Endodermal cell (in vitro differentiated cells): ENCODE measurements around the gene TFR2. TPM values are rescaled to one million over a fixed set of nuclear protein-coding genes. Genes with fewer than 3 reads are reported as not detected.

ENCODE experiments used
- DNase-seq: peaks from one replicate; pipeline ENCODE4 v3.0.0-alpha.2; 2017
- H3K27ac ChIP-seq: 2 replicates; pipeline ENCODE4 v1.5.1; 2013; ENCODE audit warnings: mild to moderate bottlenecking, low read depth, low read length, moderate library complexity
- H3K27me3 ChIP-seq: 2 replicates; pipeline ENCODE4 v1.6.1; 2013; ENCODE audit warnings: mild to moderate bottlenecking, low read length, moderate library complexity; ENCODE audit not compliant: insufficient read depth, control insufficient read depth, poor library complexity, severe bottlenecking
- H3K36me3 ChIP-seq: 2 replicates; pipeline ENCODE4 v1.7.0; 2013; ENCODE audit warnings: mild to moderate bottlenecking, low read length, moderate library complexity; ENCODE audit not compliant: control insufficient read depth, insufficient read depth
- H3K4me1 ChIP-seq: one replicate; pipeline ENCODE4 v1.7.0; 2013; ENCODE audit warnings: low read length; ENCODE audit not compliant: control insufficient read depth, insufficient read depth
- H3K4me3 ChIP-seq: 2 replicates; pipeline ENCODE4 v1.5.1; 2013; ENCODE audit warnings: mild to moderate bottlenecking, low read length, moderate library complexity
- H3K9ac ChIP-seq: 2 replicates; pipeline ENCODE4 v1.6.1; 2013; ENCODE audit warnings: mild to moderate bottlenecking, low read length, moderate library complexity; ENCODE audit not compliant: poor library complexity, severe bottlenecking; ENCODE audit errors: extremely low read depth
- H3K9me3 ChIP-seq: 2 replicates; pipeline ENCODE4 v1.6.1; 2013; ENCODE audit warnings: mild to moderate bottlenecking, low read length, moderate library complexity; ENCODE audit not compliant: control insufficient read depth
- H3K27ac Mint-ChIP-seq: 2 replicates; pipeline ENCODE4 v1.8.0; 2020; ENCODE audit warnings: mixed read lengths
- H3K27me3 Mint-ChIP-seq: 2 replicates; pipeline ENCODE4 v1.8.0; 2021; ENCODE audit warnings: mild to moderate bottlenecking, mixed read lengths; ENCODE audit not compliant: insufficient read depth
- H3K36me3 Mint-ChIP-seq: 2 replicates; pipeline ENCODE4 v1.8.0; 2020; ENCODE audit warnings: low read depth, mixed read lengths
- H3K4me1 Mint-ChIP-seq: 2 replicates; pipeline ENCODE4 v1.8.0; 2020; ENCODE audit warnings: mixed read lengths
- H3K4me3 Mint-ChIP-seq: 2 replicates; pipeline ENCODE4 v1.8.0; 2020; ENCODE audit warnings: mild to moderate bottlenecking, moderate library complexity, mixed read lengths
- H3K9me3 Mint-ChIP-seq: 2 replicates; pipeline ENCODE4 v1.8.0; 2020; ENCODE audit warnings: mild to moderate bottlenecking, mixed read lengths
- CTCF ChIP-seq: fragments of 200-600 bp; sonication (generic); conservative IDR thresholded peaks from 2 replicates; pipeline ENCODE4 v1.5.0; 2021; ENCODE audit warnings: antibody characterized with exemption, mild to moderate bottlenecking
- WGBS, 2 experiments: methylation state at CpG; one replicate each; pipeline versions ENCODE4 v1.1.5 to v1.1.7; 2013; ENCODE audit warnings: missing lambda C conversion rate in 2 of 2, mixed read lengths in 1 of 2; ENCODE audit not compliant: insufficient coverage in 1 of 2, insufficient read length in 1 of 2; 5-methylcytosine and 5-hydroxymethylcytosine counted together
- total RNA-seq, 2 donors: library from RNA; stranded (reverse); fragmentation: NEBNext Ultra II Directional in 1 of 2; extraction: Animal tissue kit (Norgen Biotek cat#: 25700) in 1 of 2; gene quantifications; 2 replicates in 1 of 2; 3 replicates in 1 of 2; pipeline ENCODE4 v1.2.1, GENCODE V29; 2021

TFR2 gene
- total RNA-seq, 2 donors from 2014 or later = 1.4 to 2.1 TPM

GRCh38 chr7:100629117-100629716 lies 12.1 kb downstream of the TFR2 start:
- peaks cover 38% of the 10 kb centered on the region for H3K27me3 ChIP-seq
- peak; percentile 81 for TF ChIP-seq CTCF
- DNase-seq = peak; percentile 94
- 67 to 68% methylated on average over 10 to 11 of the region's 11 CpGs for WGBS, 2 experiments
- Mint-ChIP-seq H3K9me3 (no peaks in the 10 kb centered on the region), H3K27ac (no peak overlapping the region), H3K4me3 (no peak overlapping the region), H3K36me3 (no peaks in the 10 kb centered on the region), H3K4me1 (peaks cover 3% of the 10 kb centered on the region), H3K27me3 (peaks cover 59% of the 10 kb centered on the region)
- H3K27ac ChIP-seq = no peak overlapping the region
- no peaks in the 10 kb centered on the region for H3K36me3 ChIP-seq
- no peaks in the 10 kb centered on the region for H3K4me1 ChIP-seq
- H3K9me3 ChIP-seq = no peaks in the 10 kb centered on the region
- no peak overlapping the region for H3K9ac ChIP-seq
- no peak overlapping the region for H3K4me3 ChIP-seq

- Histone ChIP-seq H3K4me1 (no peaks in the 10 kb centered on the region), H3K27ac (no peak overlapping the region), H3K27me3 (peaks cover 18% of the 10 kb centered on the region), H3K36me3 (no peaks in the 10 kb centered on the region), H3K9me3 (no peaks in the 10 kb centered on the region), H3K4me3 (no peak overlapping the region), H3K9ac (no peak overlapping the region)
- H3K9me3 Mint-ChIP-seq = no peaks in the 10 kb centered on the region
- H3K27me3 Mint-ChIP-seq = peaks cover 41% of the 10 kb centered on the region
- no peak for DNase-seq
- H3K36me3 Mint-ChIP-seq = no peaks in the 10 kb centered on the region
- WGBS, 2 experiments = 91 to 97% methylated on average over 16 to 21 of the region's 21 CpGs
- H3K4me1 Mint-ChIP-seq = no peaks in the 10 kb centered on the region
- TF ChIP-seq CTCF = no peak
- H3K4me3 Mint-ChIP-seq = no peak overlapping the region
- H3K27ac Mint-ChIP-seq = no peak overlapping the region
These were observed 14.2 kb downstream of the TFR2 start for GRCh38 chr7:100627238-100627549.

GRCh38 chr7:100626530-100627237 lies 14.7 kb downstream of the TFR2 start:
- Histone ChIP-seq H3K27ac (no peak overlapping the region), H3K9me3 (no peaks in the 10 kb centered on the region), H3K27me3 (peaks cover 13% of the 10 kb centered on the region), H3K4me1 (no peaks in the 10 kb centered on the region), H3K36me3 (no peaks in the 10 kb centered on the region), H3K4me3 (no peak overlapping the region), H3K9ac (no peak overlapping the region)
- 12 to 24% methylated on average over 3 to 37 of the region's 37 CpGs for WGBS, 2 experiments
- H3K27ac Mint-ChIP-seq = no peak overlapping the region
- peaks cover 36% of the 10 kb centered on the region for H3K27me3 Mint-ChIP-seq
- no peaks in the 10 kb centered on the region for H3K4me1 Mint-ChIP-seq
- H3K4me3 Mint-ChIP-seq = peak overlapping the region; percentile 31
- no peaks in the 10 kb centered on the region for H3K9me3 Mint-ChIP-seq
- H3K36me3 Mint-ChIP-seq = no peaks in the 10 kb centered on the region
- TF ChIP-seq CTCF = no peak
- DNase-seq = peak; percentile 94
